Adrenal gland (tissue), 12 donors: ENCODE results near the gene ADK. TPM values are rescaled to one million over a fixed set of nuclear protein-coding genes. Genes with fewer than 3 reads are reported as not detected.
"Not testable (repeated sequence)": the region's sequence is repeated elsewhere in the genome, so short reads cannot be mapped to it uniquely, and the experiment has no call there.

Source experiments
- DNase-seq, 7 donors: peaks; one replicate each; pipeline ENCODE4 v3.0.0-alpha.2; 2019 to 2020
- H3K27ac ChIP-seq, 5 donors: fragments of 200-600 bp; sonication (generic) in 4 of 5; 1 replicate in 3 of 5; 2 replicates in 2 of 5; pipeline versions ENCODE4 v1.5.1 to v1.8.0; 2016 to 2020; ENCODE audit warnings: mild to moderate bottlenecking in 1 of 5
- H3K27me3 ChIP-seq: fragments of 200-600 bp; 2 replicates; pipeline ENCODE4 v1.8.0; 2021
- H3K36me3 ChIP-seq, 2 donors: fragments of 200-600 bp; replicated peaks in 1 of 2; 1 replicate in 1 of 2; 2 replicates in 1 of 2; pipeline versions ENCODE4 v1.5.1 to v1.8.0; 2018 to 2022
- H3K4me1 ChIP-seq, 2 donors: fragments of 200-600 bp; replicated peaks in 1 of 2; 1 replicate in 1 of 2; 2 replicates in 1 of 2; pipeline versions ENCODE4 v1.5.1 to v1.8.0; 2018 to 2021
- H3K4me3 ChIP-seq, 4 donors: fragments of 200-600 bp; sonication (generic) in 3 of 4; one replicate each; pipeline ENCODE4 v1.5.1; 2016 to 2018
- H3K9me3 ChIP-seq, 3 donors: fragments of 200-600 bp; sonication (generic) in 1 of 3; replicated peaks in 1 of 3; 1 replicate in 2 of 3; 2 replicates in 1 of 3; pipeline versions ENCODE4 v1.5.1 to v1.8.0; 2016 to 2021
- CTCF ChIP-seq, 6 experiments: fragments of 450-650 bp in 4 of 6; fragments of 200-600 bp in 2 of 6; sonication (generic) in 1 of 6; IDR thresholded peaks; 1 replicate in 5 of 6; 2 replicates in 1 of 6; pipeline versions ENCODE4 v1.5.1 to v1.8.0; 2016 to 2021; ENCODE audit warnings: antibody characterized with exemption in 6 of 6, mild to moderate bottlenecking in 2 of 6, moderate library complexity in 1 of 6
- POLR2A ChIP-seq, 2 donors: fragments of 450-650 bp; IDR thresholded peaks; one replicate each; pipeline ENCODE4 v1.6.1; 2017; ENCODE audit warnings: antibody characterized with exemption in 2 of 2, mild to moderate bottlenecking in 2 of 2, moderate library complexity in 1 of 2
- WGBS, 4 donors: extraction: QIAGEN DNeasy Blood & Tissue Kit in 2 of 4; methylation state at CpG; one replicate each; pipeline versions ENCODE4 v1.1.5 to v1.1.7; 2013 to 2017; 5-methylcytosine and 5-hydroxymethylcytosine counted together
- intact Hi-C, 2 donors: fragments of 100-400 bp; cut with DNase I; formaldehyde crosslinking; loops; one replicate each; pipeline versions ENCODE4 v1.14.1 to v1.15.0; 2022 to 2023
- polyA plus RNA-seq, 3 donors: library from polyadenylated mRNA; stranded (reverse); fragments of 200-250 nt in 2 of 3; fragments of 350-450 nt in 1 of 3; fragmentation: Illumina TruSeq in 1 of 3; extraction: RNeasy Lipid Tissue Mini Kit (QIAGEN cat#74804) in 1 of 3; gene quantifications; one replicate each; pipeline ENCODE4 v1.2.3, GENCODE V29; 2013 to 2014
- total RNA-seq, 9 donors: library from RNA; depleted of rRNA in 4 of 9; stranded (reverse); fragments of >200 nt in 4 of 9; fragments of 120-200 nt in 1 of 9; fragmentation: NEBNext Ultra II Directional in 1 of 9; extraction: Animal tissue kit (Norgen Biotek cat#: 25700) in 1 of 9; gene quantifications; one replicate each; pipeline versions ENCODE4 v1.1.0 to v1.2.4, GENCODE V29; 2013 to 2023
- donor health status: healthy with polysubstance abuse.
- donor health status: Bipolar disorder and iron deficiency.
- donor health status: DM: yes; HTN: yes; CAD: no.
- donor health status: DM: no; HTN: no; CAD: no.
- donor health status: DM: no; HTN: no; CAD: no.
- donor health status: DM: yes; HTN: yes; CAD: no.

Gene ADK
- total and polyA plus RNA-seq, 12 donors = 8.2 to 45.5 (median 22.2) TPM

- intact Hi-C loops = no loop called here
- Histone ChIP-seq H3K36me3 (no peaks in the 10 kb centered on the region), H3K27me3 (no peaks in the 10 kb centered on the region), H3K4me3 (no peak overlapping the region), H3K9me3 (no peaks in the 10 kb centered on the region), H3K27ac (peak overlapping the region in 1 of 5 donors; percentile 12), H3K4me1 (peaks cover 0 to 6% of the 10 kb centered on the region in 2 donors)
- 97 to 98% (median 98%) methylated on average over 4 of the region's 4 CpGs for WGBS, 4 donors
- DNase-seq = no peak
- no peak for TF ChIP-seq POLR2A (IDR thresholded peaks at IDR 0.05)
- TF ChIP-seq CTCF (IDR thresholded peaks at IDR 0.05) = no peak
Measured at GRCh38 chr10:74491014-74491413, 340.0 kb downstream of the ADK start.

- H3K27me3 ChIP-seq, H3K9me3 ChIP-seq, intact Hi-C loops, DNase-seq, H3K4me3 ChIP-seq, H3K36me3 ChIP-seq, H3K27ac ChIP-seq: not testable (repeated sequence)
- peaks cover 6 to 13% of the 10 kb centered on the region in 2 donors for H3K4me1 ChIP-seq
- 94 to 100% (median 98%) methylated on average over 3 of the region's 3 CpGs for WGBS, 4 donors
Measured at GRCh38 chr10:74496276-74496675, 345.3 kb downstream of the ADK start.

- H3K4me1 ChIP-seq = peaks cover 12 to 37% of the 10 kb centered on the region in 2 donors
- H3K4me3 ChIP-seq, H3K27me3 ChIP-seq, H3K9me3 ChIP-seq, H3K27ac ChIP-seq, intact Hi-C loops, H3K36me3 ChIP-seq, DNase-seq: not testable (repeated sequence)
Measured at GRCh38 chr10:74498664-74499063, 347.6 kb downstream of the ADK start.

GRCh38 chr10:74500026-74500704 lies 349.1 kb downstream of the ADK start:
- H3K27ac ChIP-seq = no peak overlapping the region
- 85 to 95% (median 91%) methylated on average over 4 of the region's 4 CpGs for WGBS, 4 donors
- intact Hi-C loops = no loop called here

GRCh38 chr10:74500816-74501215 lies 349.8 kb downstream of the ADK start:
- Histone ChIP-seq H3K36me3 (no peaks in the 10 kb centered on the region), H3K4me1 (peaks cover 12 to 42% of the 10 kb centered on the region in 2 donors), H3K4me3 (no peak overlapping the region), H3K27ac (no peak overlapping the region), H3K27me3 (no peaks in the 10 kb centered on the region), H3K9me3 (no peaks in the 10 kb centered on the region)
- no peak for DNase-seq
- intact Hi-C loops = no loop called here
- no peak for TF ChIP-seq CTCF (IDR thresholded peaks at IDR 0.05)
- TF ChIP-seq POLR2A (IDR thresholded peaks at IDR 0.05) = no peak

More at GRCh38 chr10:74500026-74500704, 349.1 kb downstream of the ADK start:
- no peak overlapping the region for H3K4me3 ChIP-seq
- peaks cover 12 to 42% of the 10 kb centered on the region in 2 donors for H3K4me1 ChIP-seq
- no peaks in the 10 kb centered on the region for H3K36me3 ChIP-seq
- H3K9me3 ChIP-seq = no peaks in the 10 kb centered on the region
- TF ChIP-seq CTCF (IDR thresholded peaks at IDR 0.05) (no peak), POLR2A (IDR thresholded peaks at IDR 0.05) (no peak)
- DNase-seq = no peak
- H3K27me3 ChIP-seq = no peaks in the 10 kb centered on the region
